GM21786 (cell line): ENCODE data around the gene GALM.
"Not testable (repeated sequence)": the region's sequence is repeated elsewhere in the genome, so short reads cannot be mapped to it uniquely, and the experiment has no call there.

Source experiments
- ATAC-seq: cut with Tn5 transposase; IDR thresholded peaks from one replicate; pipeline ENCODE4 v1.9.1; 2021; ENCODE audit not compliant: unreplicated experiment

The GALM gene

GRCh38 chr2:38676681-38677080 lies 10.8 kb downstream of the GALM start:
- ATAC-seq = no peak

GRCh38 chr2:38680868-38681267 lies 15.0 kb downstream of the GALM start:
- ATAC-seq = not testable (repeated sequence)

- ATAC-seq = no peak
These were observed 16.2 kb downstream of the GALM start for GRCh38 chr2:38682008-38682575.

GRCh38 chr2:38682620-38683019 lies 16.7 kb downstream of the GALM start:
- ATAC-seq = not testable (repeated sequence)

GRCh38 chr2:38683766-38684165 lies 17.9 kb downstream of the GALM start:
- no peak for ATAC-seq

- no peak for ATAC-seq
These were observed 19.3 kb downstream of the GALM start for GRCh38 chr2:38685116-38685735.

GRCh38 chr2:38690499-38691420 lies 24.8 kb downstream of the GALM start:
- ATAC-seq = no peak

GRCh38 chr2:38691994-38692393 lies 26.1 kb downstream of the GALM start:
- no peak for ATAC-seq

- ATAC-seq = no peak
These were observed 26.9 kb downstream of the GALM start for GRCh38 chr2:38692636-38693318.

- no peak for ATAC-seq
These were observed 31.4 kb downstream of the GALM start for GRCh38 chr2:38697116-38697840.

GRCh38 chr2:38698467-38699003 lies 32.6 kb downstream of the GALM start:
- ATAC-seq = no peak

- no peak for ATAC-seq
These were observed 34.3 kb downstream of the GALM start for GRCh38 chr2:38700113-38700785.

GRCh38 chr2:38700881-38701458 lies 35.1 kb downstream of the GALM start:
- ATAC-seq = no peak

- no peak for ATAC-seq
These were observed 35.6 kb downstream of the GALM start for GRCh38 chr2:38701542-38701941.

GRCh38 chr2:38702413-38702812 lies 36.5 kb downstream of the GALM start:
- ATAC-seq = no peak

GRCh38 chr2:38703336-38703735 lies 37.4 kb downstream of the GALM start:
- ATAC-seq = not testable (repeated sequence)

GRCh38 chr2:38704664-38705063 lies 38.8 kb downstream of the GALM start:
- no peak for ATAC-seq

GRCh38 chr2:38706846-38707345 lies 41.0 kb downstream of the GALM start:
- no peak for ATAC-seq

- not testable (repeated sequence) for ATAC-seq
These were observed 42.6 kb downstream of the GALM start for GRCh38 chr2:38708491-38708890.
